ENCODE measurements around the gene GAS7.

GAS7 gene

DNA sequence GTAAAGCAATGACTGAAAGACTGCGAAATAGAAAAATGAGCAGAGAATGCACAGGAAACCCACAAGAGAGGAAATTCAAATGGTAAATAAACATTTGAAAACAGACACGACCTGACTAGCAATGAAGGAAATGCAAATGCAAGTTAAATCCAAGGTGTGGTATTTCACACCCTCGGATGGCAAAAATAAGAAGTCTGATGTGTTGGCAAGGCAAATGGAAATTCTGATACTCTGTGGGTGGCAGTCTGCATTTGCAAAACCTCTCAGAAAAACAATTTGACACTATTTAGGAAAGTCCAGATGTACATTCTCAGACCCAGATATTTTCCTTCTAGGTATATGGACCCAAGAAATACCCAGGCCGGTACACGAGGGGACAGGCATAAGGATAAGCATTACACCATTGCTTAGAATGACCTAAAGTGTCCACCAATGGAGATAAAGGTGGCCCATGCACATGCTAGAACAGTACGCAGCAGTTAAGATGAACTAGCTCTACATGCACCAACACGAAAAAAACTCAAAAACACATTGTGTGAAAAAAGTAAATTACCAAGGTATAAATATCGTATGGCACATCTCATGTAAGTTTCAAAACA is 116.7 kb downstream of the GAS7 start:
- TF ChIP-seq, protein P1, sequence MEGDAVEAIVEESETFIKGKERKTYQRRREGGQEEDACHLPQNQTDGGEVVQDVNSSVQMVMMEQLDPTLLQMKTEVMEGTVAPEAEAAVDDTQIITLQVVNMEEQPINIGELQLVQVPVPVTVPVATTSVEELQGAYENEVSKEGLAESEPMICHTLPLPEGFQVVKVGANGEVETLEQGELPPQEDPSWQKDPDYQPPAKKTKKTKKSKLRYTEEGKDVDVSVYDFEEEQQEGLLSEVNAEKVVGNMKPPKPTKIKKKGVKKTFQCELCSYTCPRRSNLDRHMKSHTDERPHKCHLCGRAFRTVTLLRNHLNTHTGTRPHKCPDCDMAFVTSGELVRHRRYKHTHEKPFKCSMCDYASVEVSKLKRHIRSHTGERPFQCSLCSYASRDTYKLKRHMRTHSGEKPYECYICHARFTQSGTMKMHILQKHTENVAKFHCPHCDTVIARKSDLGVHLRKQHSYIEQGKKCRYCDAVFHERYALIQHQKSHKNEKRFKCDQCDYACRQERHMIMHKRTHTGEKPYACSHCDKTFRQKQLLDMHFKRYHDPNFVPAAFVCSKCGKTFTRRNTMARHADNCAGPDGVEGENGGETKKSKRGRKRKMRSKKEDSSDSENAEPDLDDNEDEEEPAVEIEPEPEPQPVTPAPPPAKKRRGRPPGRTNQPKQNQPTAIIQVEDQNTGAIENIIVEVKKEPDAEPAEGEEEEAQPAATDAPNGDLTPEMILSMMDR (IDR thresholded peaks at IDR 0.05; ENCODE audit: control insufficient read depth, insufficient read depth, low read depth, low read length, missing control alignments): no peak
- DNase-seq (ENCODE audit: low read depth): no peak
- H3K4me3 ChIP-seq (ENCODE audit: control insufficient read depth, low read depth, low read length): no peak overlapping the region

DNA sequence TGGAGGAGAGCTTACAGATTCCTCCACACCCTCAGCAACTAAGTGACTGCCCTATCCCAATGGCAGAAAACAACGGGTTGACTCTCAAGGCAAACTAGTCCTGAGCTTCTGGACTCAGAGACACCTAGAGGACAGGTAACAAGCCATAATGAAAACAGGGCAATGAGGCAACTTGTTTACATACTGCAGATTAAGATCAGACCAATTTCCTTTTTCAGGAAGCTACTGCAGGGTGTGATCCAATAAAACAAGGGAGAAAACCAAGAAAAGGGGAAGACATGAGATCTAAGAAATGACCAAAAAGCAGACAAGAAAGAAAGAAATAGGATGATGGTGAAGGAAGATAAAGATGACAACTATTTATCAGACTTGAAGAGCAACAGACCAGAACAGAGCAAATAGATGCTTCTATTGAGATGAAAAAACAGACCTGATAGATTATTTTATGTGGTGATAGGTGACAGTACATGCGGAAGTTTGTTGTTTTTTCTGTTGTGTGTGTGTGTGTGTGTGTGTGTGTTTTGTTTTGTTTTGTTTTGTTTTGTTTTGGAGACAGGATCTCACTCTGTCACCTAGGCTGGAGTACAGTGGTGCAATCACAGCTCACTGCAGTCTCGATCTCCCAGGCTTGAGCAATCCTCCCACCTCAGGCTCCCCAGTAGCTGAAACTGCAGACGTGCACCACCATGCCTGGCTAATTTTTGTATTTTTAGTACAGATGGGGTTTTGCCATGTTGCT is 120.7 kb downstream of the GAS7 start:
- TF ChIP-seq, protein P1 (IDR thresholded peaks at IDR 0.05; ENCODE audit: control insufficient read depth, insufficient read depth, low read depth, low read length, missing control alignments): no peak
- no peak for DNase-seq (ENCODE audit: low read depth)
- H3K4me3 ChIP-seq (ENCODE audit: control insufficient read depth, low read depth, low read length): no peak overlapping the region

DNA sequence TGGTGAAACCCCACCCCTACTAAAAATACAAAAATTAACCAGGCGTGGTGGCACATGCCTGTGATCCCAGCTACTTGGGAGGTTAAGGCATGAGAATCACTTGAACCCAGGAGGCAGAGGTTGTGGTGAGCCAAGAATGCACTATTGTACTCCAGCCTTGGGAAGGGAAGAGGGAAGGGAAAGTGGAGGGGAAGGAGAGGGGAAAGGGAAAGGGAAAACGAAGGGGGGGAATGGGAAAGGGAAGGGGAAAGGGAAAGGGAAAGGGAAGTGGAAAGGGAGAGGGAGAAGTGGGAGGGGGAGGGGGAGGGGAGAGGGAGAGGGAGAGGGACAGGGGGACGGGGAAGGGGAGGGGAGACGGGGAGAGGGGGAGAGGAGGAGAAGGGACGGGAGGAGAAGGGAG is 122.5 kb downstream of the GAS7 start:
- TF ChIP-seq, protein P1 (IDR thresholded peaks at IDR 0.05; ENCODE audit: control insufficient read depth, insufficient read depth, low read depth, low read length, missing control alignments): no peak
- no peak for DNase-seq (ENCODE audit: low read depth)
- H3K4me3 ChIP-seq (ENCODE audit: control insufficient read depth, low read depth, low read length): no peak overlapping the region

DNA sequence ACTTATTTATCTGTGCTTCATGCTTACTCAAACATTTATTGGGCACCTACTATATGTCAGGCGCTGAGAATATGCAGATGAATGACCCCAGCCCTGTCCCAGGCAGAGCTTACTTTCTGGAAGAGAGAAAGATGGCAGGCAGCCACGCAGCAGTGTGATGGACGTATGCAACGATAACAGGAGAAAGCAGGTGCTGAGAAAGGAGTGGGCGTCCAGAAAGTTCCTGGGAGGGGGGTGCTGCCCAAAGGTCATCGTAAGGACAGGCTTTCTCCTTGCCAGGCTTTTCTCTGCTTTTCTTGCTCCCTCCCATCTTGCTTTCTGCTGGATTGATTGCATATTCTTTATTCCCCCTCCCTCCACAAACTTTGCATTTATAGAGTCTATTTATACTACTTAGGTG is 124.5 kb downstream of the GAS7 start:
- TF ChIP-seq, protein P1 (IDR thresholded peaks at IDR 0.05; ENCODE audit: control insufficient read depth, insufficient read depth, low read depth, low read length, missing control alignments): no peak
- DNase-seq (ENCODE audit: low read depth): no peak
- no peak overlapping the region for H3K4me3 ChIP-seq (ENCODE audit: control insufficient read depth, low read depth, low read length)

DNA sequence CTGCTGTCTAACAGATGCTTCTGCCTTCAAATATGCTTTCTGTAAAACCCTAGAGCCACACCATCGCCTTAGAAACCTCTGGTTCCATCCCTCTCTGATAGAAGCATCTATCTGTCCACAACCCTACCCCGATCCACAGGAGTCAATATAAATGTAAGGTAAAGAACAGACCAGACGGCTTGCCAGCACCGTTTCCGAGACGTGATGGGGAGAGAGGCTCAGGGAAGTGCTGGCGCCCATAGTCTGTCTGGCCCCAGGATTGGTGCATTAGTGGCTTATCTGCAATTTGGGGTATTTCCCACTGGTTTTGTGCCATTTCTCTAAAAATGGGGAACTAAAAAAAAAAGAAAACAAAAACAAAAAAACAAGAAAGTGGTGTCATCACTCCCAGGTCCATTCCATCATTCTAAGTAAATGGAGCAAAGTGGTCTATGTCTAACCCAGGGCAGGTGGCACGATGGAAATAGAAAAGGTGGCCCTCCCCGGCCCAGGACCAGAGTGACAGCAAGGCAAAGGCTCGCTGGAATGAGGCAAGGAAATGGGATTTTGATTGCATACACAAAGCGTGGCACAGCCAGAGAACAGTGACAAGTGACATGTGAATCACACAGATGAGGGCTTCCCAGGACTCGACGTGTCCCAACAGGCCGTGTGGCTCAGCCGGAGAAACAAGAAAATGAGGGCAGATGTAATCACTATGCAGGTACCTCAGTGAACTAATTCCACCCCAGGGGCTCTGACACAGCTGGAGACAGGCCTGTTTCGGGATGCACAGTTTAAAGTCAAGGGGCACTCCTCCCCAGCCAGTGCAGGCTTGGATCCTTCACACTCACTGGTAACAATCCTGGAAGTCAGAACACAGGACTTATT is 125.6 kb downstream of the GAS7 start:
- TF ChIP-seq, protein P1 (IDR thresholded peaks at IDR 0.05; ENCODE audit: control insufficient read depth, insufficient read depth, low read depth, low read length, missing control alignments): no peak
- DNase-seq (ENCODE audit: low read depth): no peak
- no peak overlapping the region for H3K4me3 ChIP-seq (ENCODE audit: control insufficient read depth, low read depth, low read length)

DNA sequence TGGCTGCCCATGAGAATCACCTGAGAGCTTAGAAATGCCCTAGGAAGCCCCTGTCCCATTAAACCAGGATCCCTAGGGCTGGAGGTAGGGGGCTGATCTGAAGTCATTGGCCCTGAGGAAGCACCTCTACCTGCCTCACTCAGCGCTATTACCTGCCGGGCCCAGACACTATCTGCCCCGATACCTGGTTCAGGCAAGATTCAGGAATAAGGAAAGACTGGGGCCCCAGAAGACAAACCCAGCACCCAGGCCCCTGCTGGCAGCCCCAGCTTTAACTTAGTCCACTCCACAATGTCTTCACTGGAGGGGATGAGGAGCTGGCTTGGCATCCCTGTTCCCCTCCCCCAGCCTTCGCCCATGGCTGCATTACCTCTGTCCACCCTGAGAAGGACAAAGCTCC is 126.3 kb downstream of the GAS7 start:
- TF ChIP-seq, protein P1 (IDR thresholded peaks at IDR 0.05; ENCODE audit: control insufficient read depth, insufficient read depth, low read depth, low read length, missing control alignments): no peak
- DNase-seq (ENCODE audit: low read depth): no peak
- no peak overlapping the region for H3K4me3 ChIP-seq (ENCODE audit: control insufficient read depth, low read depth, low read length)

Data from AG09309 (cell line).